ENCODE results near the gene ANKS1B.
"Not testable (repeated sequence)": the region's sequence is repeated elsewhere in the genome, so short reads cannot be mapped to it uniquely, and the experiment has no call there.

ANKS1B gene

GRCh38 chr12:99765469-99766114 is 219.1 kb downstream of the ANKS1B start:
- no peak for DNase-seq (ENCODE audit: low read depth in 2 of 2)

- no peak for DNase-seq (ENCODE audit: low read depth in 2 of 2)
These were observed 225.3 kb downstream of the ANKS1B start for GRCh38 chr12:99759444-99759843.

GRCh38 chr12:99758997-99759396 is 225.7 kb downstream of the ANKS1B start:
- no peak for DNase-seq (ENCODE audit: low read depth in 2 of 2)

- DNase-seq (ENCODE audit: low read depth in 2 of 2) = no peak
These were observed 232.0 kb downstream of the ANKS1B start for GRCh38 chr12:99752740-99753139.

- DNase-seq (ENCODE audit: low read depth in 2 of 2) = no peak
These were observed 238.2 kb downstream of the ANKS1B start for GRCh38 chr12:99746538-99746937.

GRCh38 chr12:99745895-99746294 is 238.8 kb downstream of the ANKS1B start:
- no peak for DNase-seq (ENCODE audit: low read depth in 2 of 2)

GRCh38 chr12:99745121-99745520 is 239.6 kb downstream of the ANKS1B start:
- DNase-seq (ENCODE audit: low read depth in 2 of 2) = no peak

GRCh38 chr12:99736760-99737269 is 247.9 kb downstream of the ANKS1B start:
- DNase-seq (ENCODE audit: low read depth in 2 of 2) = no peak

GRCh38 chr12:99732131-99732530 is 252.6 kb downstream of the ANKS1B start:
- no peak for DNase-seq (ENCODE audit: low read depth in 2 of 2)

GRCh38 chr12:99722690-99723486 is 261.8 kb downstream of the ANKS1B start:
- DNase-seq (ENCODE audit: low read depth in 2 of 2) = no peak

- DNase-seq (ENCODE audit: low read depth in 2 of 2) = no peak
These were observed 262.9 kb downstream of the ANKS1B start for GRCh38 chr12:99721715-99722275.

GRCh38 chr12:99720083-99720465 is 264.7 kb downstream of the ANKS1B start:
- DNase-seq (ENCODE audit: low read depth in 2 of 2) = not testable (repeated sequence)

GRCh38 chr12:99719411-99720082 is 265.2 kb downstream of the ANKS1B start:
- not testable (repeated sequence) for DNase-seq (ENCODE audit: low read depth in 2 of 2)

GRCh38 chr12:99715841-99716510 is 268.8 kb downstream of the ANKS1B start:
- not testable (repeated sequence) for DNase-seq (ENCODE audit: low read depth in 2 of 2)

GRCh38 chr12:99714921-99715320 is 269.8 kb downstream of the ANKS1B start:
- DNase-seq (ENCODE audit: low read depth in 2 of 2) = not testable (repeated sequence)

GRCh38 chr12:99713946-99714520 is 270.7 kb downstream of the ANKS1B start:
- DNase-seq (ENCODE audit: low read depth in 2 of 2) = no peak

GRCh38 chr12:99712281-99712680 is 272.5 kb downstream of the ANKS1B start:
- no peak for DNase-seq (ENCODE audit: low read depth in 2 of 2)

- DNase-seq (ENCODE audit: low read depth in 2 of 2) = no peak
These were observed 273.5 kb downstream of the ANKS1B start for GRCh38 chr12:99711246-99711645.

- no peak for DNase-seq (ENCODE audit: low read depth in 2 of 2)
These were observed 275.1 kb downstream of the ANKS1B start for GRCh38 chr12:99709619-99710018.

GRCh38 chr12:99709116-99709515 is 275.6 kb downstream of the ANKS1B start:
- no peak for DNase-seq (ENCODE audit: low read depth in 2 of 2)

GRCh38 chr12:99707883-99708282 is 276.9 kb downstream of the ANKS1B start:
- no peak for DNase-seq (ENCODE audit: low read depth in 2 of 2)
